HG03565 (cell line): ENCODE data around the gene ACBD4.

Experiments
- ATAC-seq: cut with Tn5 transposase; IDR thresholded peaks from one replicate; pipeline ENCODE4 v1.9.1; 2021; ENCODE audit warnings: mild to moderate bottlenecking, moderate library complexity; ENCODE audit not compliant: unreplicated experiment

Gene ACBD4, protein sequence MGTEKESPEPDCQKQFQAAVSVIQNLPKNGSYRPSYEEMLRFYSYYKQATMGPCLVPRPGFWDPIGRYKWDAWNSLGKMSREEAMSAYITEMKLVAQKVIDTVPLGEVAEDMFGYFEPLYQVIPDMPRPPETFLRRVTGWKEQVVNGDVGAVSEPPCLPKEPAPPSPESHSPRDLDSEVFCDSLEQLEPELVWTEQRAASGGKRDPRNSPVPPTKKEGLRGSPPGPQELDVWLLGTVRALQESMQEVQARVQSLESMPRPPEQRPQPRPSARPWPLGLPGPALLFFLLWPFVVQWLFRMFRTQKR

DNA sequence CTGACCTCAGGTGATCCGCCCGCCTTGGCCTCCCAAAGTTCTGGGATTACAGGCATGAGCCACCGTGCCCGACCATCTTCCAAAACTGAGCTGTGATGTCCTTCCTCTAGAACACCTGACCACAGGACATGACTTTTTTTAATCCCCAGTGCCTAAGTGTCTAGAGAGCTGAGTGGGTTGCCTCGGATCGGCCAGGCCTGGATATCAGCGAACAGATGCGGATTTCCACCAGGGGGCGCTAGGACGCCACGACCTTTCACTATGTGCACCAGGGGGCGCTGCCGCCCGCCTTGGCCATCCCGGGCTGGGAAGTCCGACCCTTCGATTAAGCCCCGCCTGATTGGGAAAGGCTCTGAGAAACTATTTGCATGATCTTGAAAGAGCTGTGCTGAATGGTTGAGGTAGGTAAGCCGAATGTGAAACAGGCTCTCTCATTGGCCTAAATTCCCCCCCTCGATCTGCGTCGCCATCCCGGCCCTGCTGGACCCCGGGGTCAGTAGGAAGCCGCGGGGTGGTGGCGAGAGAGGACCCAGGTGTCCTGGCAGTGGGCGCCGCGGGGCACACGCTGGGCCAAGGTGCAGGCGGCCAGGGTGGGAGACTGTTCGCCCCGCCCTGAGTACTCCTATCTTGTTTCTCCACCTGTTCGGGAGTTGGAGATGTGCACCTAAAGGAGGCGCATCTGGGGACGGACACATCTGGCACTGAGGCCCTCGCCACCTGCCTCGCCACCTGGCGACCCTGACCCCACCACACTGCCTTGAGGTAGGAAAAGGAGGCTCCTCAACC is at the start of gene ACBD4:
Gene ACBD4 (plus strand): TSS at position 496 of the 786 bp plus-strand sequence. CDS start 458 bp downstream, outside the sequence.
- ATAC-seq: peak; percentile 80

DNA sequence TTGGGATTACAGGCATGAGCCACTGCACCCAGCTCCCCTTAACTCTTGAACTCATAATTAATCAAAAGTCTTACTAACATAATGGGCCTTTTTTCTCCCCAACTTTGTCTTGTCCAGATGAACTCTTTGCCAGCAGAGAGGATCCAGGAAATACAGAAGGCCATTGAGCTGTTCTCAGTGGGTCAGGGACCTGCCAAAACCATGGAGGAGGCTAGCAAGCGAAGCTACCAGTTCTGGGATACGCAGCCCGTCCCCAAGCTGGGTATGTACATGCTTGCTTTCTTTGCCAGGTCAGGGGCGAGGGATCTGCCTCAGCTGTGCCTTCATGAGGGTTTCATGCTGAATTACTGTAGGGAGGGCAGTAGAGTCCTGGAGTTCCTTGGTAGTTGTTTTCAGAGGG is 49.1 kb upstream of the ACBD4 start:
- ATAC-seq: no peak

DNA sequence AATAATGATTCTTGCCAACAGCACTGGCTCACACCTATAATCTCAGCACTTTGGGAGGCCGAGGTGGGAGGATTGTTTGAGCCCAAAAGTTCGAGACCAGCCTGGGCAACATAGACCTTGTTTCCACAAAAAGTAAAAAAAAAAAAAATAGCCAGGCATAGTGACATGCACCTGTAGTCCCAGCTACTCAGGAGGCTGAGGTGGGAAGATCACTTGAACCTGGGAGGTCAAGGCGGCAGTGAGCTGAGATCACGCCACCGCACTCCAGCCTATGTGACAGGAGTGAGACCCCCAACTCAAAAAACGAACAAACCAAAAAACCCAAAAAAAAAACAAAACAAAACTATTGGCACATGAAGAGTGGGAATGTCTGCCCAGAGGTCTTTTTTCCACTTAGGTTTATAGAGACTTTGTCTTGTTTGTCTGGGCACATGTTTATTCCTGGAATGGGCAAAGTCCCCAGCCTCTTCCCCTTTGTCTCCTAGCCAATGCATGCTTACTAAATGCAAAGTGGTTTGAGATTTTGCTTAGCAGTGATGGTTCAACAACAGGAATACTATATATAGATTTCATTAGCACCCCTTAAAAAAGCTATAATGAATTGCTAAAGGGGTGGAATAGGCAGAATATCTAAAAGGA is 48.5 kb upstream of the ACBD4 start:
- no peak for ATAC-seq

DNA sequence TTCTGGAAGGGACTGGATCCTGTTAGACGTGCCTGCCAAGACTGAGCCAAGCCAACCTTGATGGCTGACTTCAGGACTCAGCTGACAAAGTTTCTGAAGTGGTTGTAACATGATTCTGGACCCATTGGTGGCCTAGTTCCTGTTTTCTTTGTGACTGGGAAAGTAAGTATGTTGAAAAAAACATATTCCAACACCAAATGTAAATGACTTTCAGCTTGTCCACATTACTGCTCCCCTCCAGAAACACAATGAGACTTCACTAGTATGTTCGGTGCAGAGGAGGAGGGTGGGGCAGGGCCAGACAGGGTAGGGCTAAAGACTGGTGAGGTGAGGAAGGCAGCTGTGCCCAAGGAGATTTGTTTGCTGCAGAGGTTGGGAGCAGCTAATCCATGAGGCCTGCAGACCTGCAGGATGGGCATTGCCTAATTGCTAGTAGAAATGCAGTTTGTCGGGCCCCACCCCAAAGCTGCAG is 47.9 kb upstream of the ACBD4 start:
- no peak for ATAC-seq

DNA sequence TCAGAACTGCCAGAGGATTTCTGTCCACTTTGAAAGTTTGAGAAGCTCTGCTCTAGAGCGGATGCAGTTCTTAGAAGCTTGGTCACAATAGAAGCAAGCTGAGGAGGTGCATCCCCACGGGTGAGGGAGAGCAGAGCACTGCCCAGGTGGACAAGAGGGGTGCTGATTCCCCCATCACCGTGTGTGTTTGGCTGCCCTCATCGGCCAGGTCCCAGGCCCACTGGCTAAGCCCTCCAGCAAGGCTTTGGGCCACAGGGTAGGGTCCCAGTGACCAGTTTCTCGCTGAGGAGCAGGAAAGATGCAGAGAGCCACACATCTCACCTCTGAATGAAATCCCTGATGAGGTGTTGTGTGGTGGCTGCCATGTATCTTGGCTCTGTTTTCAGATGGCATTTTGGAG is 47.5 kb upstream of the ACBD4 start:
- ATAC-seq: no peak

DNA sequence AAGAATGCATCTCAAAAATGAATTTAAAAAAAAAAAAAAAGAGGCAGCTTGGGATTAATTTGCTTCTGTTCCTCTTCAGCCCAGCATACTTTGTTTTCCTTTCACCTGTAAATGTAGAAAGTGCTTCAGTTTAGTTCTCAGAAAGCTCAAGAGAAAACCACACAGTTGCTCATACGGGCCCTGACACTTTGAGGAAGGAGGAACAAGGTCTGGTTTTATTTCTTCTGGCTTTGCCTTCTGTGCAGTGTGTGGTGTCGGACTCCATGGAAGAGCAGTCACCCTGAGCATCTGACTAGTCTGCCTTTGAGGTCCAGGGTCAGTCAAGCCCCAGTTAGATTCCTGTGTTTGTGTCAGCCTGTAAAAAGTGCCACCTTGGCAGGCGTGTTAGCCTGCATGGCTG is 46.7 kb upstream of the ACBD4 start:
- no peak for ATAC-seq

DNA sequence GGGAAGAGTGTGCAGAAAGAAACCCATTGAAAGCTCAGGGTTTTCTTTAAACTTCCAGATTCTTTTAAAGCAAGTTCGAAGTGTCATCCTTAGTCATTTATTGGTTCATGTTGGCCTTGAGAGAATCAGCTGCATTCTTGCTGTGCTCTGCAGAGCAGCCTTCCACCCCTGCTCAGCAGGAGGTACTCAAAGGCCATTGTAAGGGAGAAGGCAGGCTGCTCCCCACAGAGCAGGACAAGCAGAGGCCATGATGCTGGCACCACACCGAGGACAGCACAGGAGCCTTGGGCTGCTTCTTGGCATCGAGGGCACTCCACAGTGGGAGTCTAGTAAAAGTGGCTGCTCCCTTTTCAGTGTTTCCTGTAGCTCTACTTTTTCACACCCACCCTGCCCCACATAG is 44.8 kb upstream of the ACBD4 start:
- no peak for ATAC-seq

DNA sequence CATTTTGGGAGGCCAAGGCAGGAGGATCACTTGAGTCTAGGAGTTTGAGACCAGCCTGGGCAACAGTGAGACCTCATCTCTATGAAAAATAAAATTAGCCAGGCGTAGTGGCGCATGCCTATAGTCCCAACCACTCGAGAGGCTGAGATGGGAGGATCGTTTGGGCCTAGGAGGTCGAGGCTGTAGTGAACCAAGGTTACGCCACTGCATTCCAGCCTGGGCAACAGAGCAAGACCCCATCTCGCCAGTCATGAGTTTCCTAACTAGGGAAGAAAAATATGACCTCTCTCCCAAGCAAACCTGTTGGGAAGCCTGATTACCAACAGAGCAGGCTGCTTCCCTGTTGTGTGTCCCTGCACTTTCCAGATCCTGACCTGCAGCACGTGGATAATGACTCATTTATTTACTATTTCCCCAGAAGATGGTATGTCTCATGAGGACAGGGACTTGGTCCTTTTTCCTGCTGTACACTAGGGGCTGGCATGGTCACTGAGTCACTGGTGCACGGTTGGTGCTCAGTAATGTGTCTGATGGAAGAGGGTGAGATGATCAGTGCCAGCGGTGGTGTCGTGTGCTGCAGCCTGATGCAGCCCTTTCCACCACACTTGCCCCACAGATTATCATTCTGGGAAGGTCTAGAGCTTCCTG is 43.6 kb upstream of the ACBD4 start:
- ATAC-seq: no peak

DNA sequence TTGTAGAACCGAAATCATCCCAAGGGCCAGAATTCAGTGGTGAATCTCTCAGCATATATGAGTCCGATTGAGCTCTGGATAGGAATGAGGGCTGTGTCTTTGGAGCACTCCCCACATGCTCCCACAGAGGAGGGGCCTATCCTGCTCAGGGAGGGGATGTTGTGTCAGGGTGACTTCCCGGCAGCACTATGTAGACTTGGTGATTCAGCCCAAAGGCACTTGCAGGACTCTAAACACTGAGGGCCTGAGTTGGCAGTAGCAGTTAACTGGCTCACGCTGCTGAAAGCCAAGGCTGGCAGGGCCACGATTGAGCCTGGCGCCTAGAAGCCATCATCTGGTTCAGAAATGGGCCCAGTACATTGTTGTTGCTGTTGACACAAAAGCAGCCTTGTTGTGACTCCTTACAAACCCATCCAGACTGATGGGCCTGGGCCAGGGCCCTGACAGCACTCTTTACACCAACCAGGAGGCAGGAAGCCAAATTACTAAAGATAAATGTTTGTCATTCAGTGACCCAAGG is 42.5 kb upstream of the ACBD4 start:
- no peak for ATAC-seq

DNA sequence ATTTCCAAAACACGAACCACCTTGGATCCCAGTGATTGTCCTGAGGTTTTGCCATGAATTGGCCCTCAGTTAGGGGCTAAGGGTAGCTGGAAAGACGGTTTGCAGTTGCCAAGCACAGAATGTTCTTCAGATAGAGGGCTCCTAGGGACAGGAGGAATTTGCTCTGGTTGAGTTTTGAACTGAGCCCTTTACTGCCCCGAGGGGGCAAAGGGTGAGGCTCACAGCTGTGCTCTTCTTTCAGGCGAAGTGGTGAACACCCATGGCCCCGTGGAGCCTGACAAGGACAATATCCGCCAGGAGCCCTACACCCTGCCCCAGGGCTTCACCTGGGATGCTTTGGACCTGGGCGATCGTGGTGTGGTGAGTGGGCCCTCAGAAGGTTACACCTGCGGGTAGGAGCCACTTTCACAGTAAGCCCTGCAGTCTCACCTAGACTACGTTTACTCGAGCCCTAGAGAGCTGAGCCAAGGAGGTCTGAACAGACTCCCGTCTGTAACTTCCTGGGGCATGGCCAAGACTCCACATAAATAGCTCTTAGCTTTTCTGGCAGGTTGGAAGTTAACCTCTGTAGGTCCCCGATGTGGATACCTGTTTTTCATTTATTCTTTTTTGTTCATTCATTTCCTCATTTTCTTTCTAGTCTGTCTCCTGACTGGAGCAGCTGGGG is 41.9 kb upstream of the ACBD4 start:
- no peak for ATAC-seq

DNA sequence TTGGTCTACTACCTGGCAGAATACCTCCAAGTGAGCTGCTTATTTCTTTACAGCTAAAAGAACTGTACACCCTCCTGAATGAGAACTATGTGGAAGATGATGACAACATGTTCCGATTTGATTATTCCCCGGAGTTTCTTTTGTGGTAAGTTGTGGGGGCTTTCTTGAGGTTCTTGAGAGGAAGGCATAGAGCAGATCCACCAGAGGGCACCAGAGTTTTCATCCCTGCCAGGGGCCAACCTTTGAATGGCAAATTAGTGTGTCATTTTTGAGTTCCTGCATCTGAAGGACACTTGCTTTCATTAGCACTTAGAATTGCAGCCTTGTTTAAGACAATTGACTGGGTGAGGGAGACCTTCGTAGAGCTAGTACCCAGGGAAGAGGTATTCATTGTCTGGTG is 39.3 kb upstream of the ACBD4 start:
- ATAC-seq: no peak

DNA sequence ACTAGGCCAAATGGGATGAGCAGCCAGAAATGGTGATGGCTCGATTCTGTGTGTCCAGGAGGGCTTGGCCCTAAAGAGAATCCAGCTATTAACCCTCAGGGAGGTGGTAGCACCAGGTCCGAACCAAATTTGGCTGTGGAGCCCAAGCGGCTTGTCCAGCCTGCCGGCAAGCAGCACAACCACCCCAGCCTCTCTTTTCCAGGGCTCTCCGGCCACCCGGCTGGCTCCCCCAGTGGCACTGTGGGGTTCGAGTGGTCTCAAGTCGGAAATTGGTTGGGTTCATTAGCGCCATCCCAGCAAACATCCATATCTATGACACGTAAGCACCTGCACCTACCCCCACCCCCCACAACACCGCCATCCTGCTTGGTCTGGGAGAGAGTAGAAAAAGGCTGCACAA is 38.6 kb upstream of the ACBD4 start:
- ATAC-seq: no peak

DNA sequence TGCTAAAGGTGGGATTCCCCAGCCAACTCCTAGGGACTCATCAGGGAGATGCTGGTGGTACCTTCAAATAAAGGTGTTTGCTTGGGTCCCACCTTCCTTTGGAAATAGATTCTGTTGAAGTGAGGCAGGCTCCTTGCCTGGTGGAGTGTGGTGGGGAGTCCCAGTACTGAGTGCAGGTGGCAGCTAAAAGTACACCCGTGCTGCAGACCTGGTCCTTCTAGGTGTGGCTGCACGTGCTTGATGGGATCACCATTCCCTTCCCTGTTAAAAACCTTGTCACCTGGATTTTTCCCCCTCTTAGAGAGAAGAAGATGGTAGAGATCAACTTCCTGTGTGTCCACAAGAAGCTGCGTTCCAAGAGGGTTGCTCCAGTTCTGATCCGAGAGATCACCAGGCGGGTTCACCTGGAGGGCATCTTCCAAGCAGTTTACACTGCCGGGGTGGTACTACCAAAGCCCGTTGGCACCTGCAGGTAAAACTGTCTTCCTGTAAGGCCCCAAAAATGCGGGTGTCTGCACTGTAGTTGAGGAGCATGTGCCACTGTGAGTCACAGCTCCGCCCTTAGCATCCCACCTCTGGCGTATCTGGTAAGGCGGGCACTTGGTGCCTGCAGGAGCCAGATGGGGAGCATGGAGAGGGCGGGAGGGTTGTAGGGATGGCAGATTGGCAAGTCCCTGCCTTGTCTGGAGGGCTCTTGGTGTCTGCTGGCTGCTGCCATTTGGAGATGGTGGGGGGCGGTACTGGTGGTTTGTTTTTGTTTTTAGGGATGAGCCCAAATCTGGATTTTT is 37.2 kb upstream of the ACBD4 start:
- ATAC-seq: no peak

DNA sequence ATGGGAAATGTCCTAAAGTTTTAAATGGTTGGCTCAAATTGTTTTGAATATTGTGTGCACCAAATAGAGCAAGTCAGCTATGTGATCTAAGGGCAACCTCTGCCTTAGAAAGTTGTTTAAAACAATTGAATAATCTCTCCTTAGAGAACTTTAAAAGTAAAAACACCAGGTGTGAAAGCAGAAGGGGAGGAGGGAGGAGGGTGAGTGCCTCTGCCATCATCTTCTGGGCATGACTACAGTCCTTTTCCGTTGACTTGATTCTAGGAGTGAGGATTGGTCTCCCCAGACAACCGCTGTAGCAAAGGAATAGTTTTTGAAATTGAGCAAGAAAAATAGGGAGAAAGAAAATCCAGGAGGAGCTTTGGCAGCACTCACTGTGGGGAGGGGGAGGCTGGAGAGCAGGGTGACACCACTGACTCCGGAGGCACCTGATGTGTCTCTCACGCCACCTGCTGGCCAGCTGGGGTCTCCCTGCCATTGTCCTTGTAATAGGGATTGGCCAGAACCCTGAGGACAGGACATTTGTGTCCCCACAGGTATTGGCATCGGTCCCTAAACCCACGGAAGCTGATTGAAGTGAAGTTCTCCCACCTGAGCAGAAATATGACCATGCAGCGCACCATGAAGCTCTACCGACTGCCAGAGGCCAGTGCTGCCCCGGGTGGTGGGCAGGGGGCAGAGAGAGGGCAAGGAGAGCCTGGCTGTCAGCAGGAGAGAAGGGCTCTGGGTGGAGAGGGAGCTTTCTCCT is 36.4 kb upstream of the ACBD4 start:
- ATAC-seq: no peak

DNA sequence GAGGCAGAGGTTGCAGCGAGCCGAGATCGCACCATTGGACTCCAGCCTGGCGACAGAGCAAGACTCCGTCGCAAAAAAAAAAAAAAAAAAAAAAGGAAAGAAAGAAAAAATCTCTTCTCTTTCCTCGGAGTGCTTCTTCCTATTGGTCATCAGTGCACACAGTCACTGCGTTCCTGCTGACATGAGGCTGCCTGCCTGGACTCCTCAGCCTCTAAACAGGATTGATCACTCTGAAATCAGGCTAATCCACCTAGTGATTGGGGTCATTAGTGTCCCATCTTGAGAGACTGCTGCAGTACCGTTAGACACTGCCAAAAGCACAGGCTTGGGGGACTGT is 34.0 kb upstream of the ACBD4 start:
- no peak for ATAC-seq

DNA sequence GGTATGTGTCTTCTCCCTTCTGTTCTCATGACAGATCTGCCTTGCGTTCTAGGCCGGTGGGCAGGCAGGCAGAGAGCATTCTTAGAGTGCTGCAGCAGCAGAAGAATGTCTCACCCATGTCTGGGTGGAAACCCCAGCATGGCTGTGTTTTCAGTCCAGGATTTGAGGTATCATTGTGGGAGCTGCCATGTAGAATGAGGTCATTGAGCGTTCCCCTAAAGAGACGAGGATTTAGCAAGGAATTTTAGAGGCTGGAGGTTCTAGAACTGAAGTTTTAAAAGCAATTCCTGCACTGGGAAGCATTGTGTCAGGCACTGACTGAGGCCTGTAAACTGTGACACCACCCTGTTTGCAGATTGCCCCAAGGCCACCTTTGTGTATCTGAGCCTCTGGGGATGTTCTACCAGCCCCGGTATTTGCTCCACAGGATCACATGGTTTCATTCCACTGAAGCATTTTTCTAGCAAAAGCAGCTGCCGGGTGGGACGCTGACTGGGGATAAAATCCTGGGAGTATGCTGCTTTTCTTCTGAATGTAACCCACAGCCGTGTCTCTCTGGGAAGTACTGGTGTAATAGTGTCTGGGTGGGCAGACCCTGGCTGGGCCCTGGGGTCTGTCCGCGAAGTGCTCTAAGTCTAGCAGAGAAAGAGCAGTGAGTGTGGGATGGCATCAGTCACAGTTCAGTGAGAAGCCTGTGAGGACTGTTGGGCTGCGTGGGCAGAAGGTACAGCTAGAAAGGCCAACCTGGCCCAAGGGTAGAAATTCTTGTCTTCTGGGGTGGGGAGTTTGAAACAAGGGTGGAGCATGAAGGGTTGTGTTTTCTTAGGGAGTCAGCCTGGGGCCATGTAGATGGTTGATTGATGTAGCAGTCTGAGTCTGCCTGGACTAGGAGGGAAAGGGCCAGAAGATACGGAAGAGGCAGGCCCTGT is 33.3 kb upstream of the ACBD4 start:
- ATAC-seq: no peak

DNA sequence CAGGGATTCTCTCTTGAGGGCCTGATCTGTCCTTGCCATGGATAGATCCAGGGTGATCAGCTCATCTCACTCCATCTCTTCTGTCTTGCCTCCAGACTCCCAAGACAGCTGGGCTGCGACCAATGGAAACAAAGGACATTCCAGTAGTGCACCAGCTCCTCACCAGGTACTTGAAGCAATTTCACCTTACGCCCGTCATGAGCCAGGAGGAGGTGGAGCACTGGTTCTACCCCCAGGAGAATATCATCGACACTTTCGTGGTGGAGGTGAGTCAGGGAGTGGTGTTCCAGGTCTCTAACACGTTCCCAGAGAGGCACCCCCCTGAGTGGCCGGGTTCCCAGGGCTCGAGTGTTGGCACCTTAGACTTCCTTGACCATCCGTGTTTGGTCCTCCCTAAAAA is 32.6 kb upstream of the ACBD4 start:
- no peak for ATAC-seq

DNA sequence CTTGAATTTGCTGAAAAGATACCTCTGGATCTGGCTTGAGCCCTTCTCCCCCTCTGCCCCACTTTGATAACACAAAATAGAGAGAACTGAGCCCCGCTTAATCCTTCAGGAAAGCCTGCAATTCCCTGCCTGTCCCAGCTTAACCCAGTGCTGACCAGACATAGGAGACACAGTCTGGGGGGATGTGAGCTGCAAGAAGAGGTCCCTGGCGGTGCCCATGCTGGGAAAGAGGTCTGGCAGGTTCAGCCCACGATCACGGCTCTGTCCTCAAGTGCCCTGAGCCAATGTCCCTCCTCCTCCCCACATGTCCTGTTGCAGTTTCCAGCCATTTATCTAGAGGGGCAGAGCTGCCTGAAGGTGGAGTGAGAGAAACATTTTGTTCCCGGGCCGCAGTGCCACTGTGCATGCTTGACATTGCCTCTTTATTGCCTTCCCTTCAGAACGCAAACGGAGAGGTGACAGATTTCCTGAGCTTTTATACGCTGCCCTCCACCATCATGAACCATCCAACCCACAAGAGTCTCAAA is 32.2 kb upstream of the ACBD4 start:
- ATAC-seq: no peak
